ENCODE data around the gene CLDN9.

- no peak for TF ChIP-seq EZH2 (IDR thresholded peaks at IDR 0.05)
- TF ChIP-seq POLR2AphosphoS5 (IDR thresholded peaks at IDR 0.05; ENCODE audit: borderline replicate concordance, low read depth, low read length) = no peak
These were observed 26.8 kb upstream of the CLDN9 start for GRCh38 chr16:2985893-2986355.
